ENCODE results near the gene NDUFB8. TPM values are rescaled to one million over a fixed set of nuclear protein-coding genes. Genes with fewer than 3 reads are reported as not detected.

The NDUFB8 gene
- total RNA-seq, 4 donors from 2014 or later: 160 to 215 (median 187) TPM

- DNase-seq: no peak
- Histone ChIP-seq H3K9me3 (no peaks in the 10 kb centered on the region), H3K27ac (no peak overlapping the region), H3K36me3 (peaks cover 0 to 94% (median 7%) of the 10 kb centered on the region in 3 donors), H3K4me1 (no peaks in the 10 kb centered on the region), H3K27me3 (peaks cover 0 to 3% (median 0%) of the 10 kb centered on the region in 4 donors), H3K4me3 (no peak overlapping the region)
- 84% methylated on average over 5 of the region's 5 CpGs for WGBS, 2 donors
- TF ChIP-seq, protein P1, sequence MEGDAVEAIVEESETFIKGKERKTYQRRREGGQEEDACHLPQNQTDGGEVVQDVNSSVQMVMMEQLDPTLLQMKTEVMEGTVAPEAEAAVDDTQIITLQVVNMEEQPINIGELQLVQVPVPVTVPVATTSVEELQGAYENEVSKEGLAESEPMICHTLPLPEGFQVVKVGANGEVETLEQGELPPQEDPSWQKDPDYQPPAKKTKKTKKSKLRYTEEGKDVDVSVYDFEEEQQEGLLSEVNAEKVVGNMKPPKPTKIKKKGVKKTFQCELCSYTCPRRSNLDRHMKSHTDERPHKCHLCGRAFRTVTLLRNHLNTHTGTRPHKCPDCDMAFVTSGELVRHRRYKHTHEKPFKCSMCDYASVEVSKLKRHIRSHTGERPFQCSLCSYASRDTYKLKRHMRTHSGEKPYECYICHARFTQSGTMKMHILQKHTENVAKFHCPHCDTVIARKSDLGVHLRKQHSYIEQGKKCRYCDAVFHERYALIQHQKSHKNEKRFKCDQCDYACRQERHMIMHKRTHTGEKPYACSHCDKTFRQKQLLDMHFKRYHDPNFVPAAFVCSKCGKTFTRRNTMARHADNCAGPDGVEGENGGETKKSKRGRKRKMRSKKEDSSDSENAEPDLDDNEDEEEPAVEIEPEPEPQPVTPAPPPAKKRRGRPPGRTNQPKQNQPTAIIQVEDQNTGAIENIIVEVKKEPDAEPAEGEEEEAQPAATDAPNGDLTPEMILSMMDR (IDR thresholded peaks at IDR 0.05): no peak
- no peak for TF ChIP-seq POLR2A (IDR thresholded peaks at IDR 0.05)
- intact Hi-C loops (cut with DNase I): no loop called here
Observed at GRCh38 chr10:100489396-100489795, 40.3 kb downstream of the NDUFB8 start.

GRCh38 chr10:100487529-100487928, 42.1 kb downstream of the NDUFB8 start:
- H3K36me3 ChIP-seq: peaks cover 0 to 77% (median 7%) of the 10 kb centered on the region in 3 donors
- intact Hi-C loops (cut with DNase I): no loop called here
- no peak for DNase-seq

DNA sequence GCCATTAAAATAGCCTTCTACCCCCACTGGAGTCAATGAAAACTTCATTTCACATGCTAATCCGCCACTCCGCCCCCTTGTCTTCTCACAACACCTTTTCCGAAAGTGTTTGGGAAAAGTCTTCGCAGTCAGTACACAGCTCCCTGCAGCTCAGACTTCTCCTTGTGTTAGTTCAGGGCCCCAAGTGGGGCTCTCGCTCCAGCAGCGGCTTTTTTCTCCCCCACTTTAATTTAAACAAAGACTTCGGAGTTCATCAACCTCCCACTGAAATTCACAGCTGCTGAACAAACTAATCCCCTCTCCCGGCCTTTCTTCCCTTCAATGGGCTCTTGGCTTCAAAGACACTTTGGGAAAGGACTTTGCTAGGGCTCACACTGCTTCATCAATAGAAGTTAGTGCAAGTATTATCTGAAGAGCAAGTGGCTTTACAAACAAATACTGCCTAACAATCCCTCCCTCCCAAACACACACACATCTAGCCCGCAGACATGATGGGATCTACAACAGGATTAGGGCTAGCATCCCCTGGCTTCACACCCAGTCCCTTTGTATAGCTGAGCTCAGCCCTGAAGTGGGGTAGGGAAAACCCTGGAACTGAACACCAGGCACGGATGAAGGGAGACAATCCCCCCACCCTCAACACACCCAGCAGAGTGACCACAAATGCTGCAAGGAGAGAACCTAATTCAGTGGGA, 43.7 kb downstream of the NDUFB8 start:
- Histone ChIP-seq H3K9me3 (no peaks in the 10 kb centered on the region), H3K27me3 (peaks cover 0 to 33% (median 0%) of the 10 kb centered on the region in 4 donors), H3K4me1 (peaks cover 13 to 20% (median 14%) of the 10 kb centered on the region in 3 donors), H3K27ac (no peak overlapping the region), H3K4me3 (no peak overlapping the region), H3K36me3 (peaks cover 0 to 65% (median 7%) of the 10 kb centered on the region in 3 donors)
- DNase-seq: no peak
- 81 to 89% methylated on average over 9 to 10 of the region's 10 CpGs for WGBS, 2 donors
- no peak for TF ChIP-seq POLR2A (IDR thresholded peaks at IDR 0.05)
- intact Hi-C loops (cut with DNase I): no loop called here

More at GRCh38 chr10:100487529-100487928, 42.1 kb downstream of the NDUFB8 start:
- H3K27me3 ChIP-seq: peaks cover 0 to 20% (median 0%) of the 10 kb centered on the region in 4 donors
- H3K4me1 ChIP-seq: peaks cover 5 to 6% (median 5%) of the 10 kb centered on the region in 3 donors
- H3K9me3 ChIP-seq: no peaks in the 10 kb centered on the region
- TF ChIP-seq POLR2A (IDR thresholded peaks at IDR 0.05): no peak
- TF ChIP-seq, protein P1 (IDR thresholded peaks at IDR 0.05): no peak
- no peak overlapping the region for H3K27ac ChIP-seq
- no peak overlapping the region for H3K4me3 ChIP-seq
- WGBS, 2 donors: 91 to 94% methylated on average over 2 to 5 of the region's 6 CpGs

DNA sequence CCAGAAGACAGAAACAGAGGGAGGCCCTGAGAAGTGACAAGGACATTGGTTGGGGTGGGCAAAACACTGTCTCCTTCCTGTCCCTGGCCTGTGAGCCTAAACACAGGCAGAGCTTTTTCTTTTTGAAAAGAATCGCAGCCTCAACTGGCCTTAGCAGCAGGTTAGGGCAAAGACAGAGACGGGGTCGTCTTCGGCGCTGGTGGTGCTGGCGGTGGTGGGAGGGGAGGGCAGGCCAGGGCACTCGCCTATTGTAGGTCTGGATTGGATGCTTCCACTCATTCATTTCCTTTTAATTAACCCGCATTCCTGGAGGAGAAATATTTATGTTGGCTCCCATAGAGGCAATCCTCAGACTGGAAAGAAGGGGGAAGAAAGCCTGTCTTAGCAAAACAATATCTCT, 44.3 kb downstream of the NDUFB8 start:
- Histone ChIP-seq H3K27me3 (peaks cover 0 to 38% (median 3%) of the 10 kb centered on the region in 4 donors), H3K4me1 (peaks cover 13 to 20% (median 14%) of the 10 kb centered on the region in 3 donors), H3K36me3 (peaks cover 0 to 60% (median 7%) of the 10 kb centered on the region in 3 donors), H3K4me3 (no peak overlapping the region), H3K9me3 (no peaks in the 10 kb centered on the region), H3K27ac (no peak overlapping the region)
- TF ChIP-seq, protein P1 (IDR thresholded peaks at IDR 0.05): no peak
- TF ChIP-seq POLR2A (IDR thresholded peaks at IDR 0.05): no peak
- 20 to 79% methylated on average over 1 to 5 of the region's 8 CpGs for WGBS, 2 donors
- intact Hi-C loops (cut with DNase I): no loop called here
- no peak for DNase-seq

DNA sequence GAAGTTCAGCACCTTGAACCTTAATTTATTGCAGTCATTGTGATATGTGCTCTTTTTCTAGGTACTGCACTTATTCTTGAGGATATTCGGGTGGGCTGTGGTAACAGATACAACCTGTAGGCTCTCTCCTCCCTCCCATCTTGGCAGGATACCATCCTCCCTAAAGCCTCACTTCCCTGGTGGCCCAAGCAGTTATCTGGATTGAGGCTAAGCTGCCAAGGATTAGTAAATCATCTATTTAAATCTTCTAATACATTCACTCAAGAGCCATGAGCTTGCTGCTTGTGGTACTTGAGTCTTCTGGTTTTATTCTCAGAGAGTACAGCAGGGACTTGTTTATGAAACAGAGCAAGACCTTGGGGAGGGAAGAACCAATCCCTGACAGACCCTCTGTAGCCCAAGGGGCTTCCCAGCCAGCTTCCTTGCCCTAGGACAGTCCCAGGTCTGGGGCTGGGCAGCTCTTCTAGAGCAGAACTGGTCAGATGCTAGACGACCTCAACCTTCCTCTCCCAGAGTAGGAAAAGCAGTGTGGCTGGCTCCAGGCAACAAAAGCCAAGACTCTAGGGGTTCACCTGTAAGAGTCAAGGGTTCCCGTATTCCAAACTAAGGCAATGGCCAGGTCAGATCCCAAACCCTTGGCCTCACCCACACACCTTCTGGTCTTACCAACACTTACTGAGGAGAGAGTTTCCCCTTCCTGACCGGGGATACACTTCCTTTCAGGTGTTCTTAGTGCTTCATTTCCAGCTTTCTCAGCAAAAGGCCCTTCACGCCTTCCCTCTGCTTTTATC, 45.6 kb downstream of the NDUFB8 start:
- DNase-seq: no peak
- TF ChIP-seq POLR2A (IDR thresholded peaks at IDR 0.05): no peak
- TF ChIP-seq, protein P1 (IDR thresholded peaks at IDR 0.05): no peak
- WGBS, 2 donors: 88 to 90% methylated on average over 4 to 5 of the region's 5 CpGs

More for the DNA sequence above, 45.6 kb downstream of the NDUFB8 start:
- H3K36me3 ChIP-seq: peaks cover 0 to 47% (median 6%) of the 10 kb centered on the region in 3 donors
- H3K4me1 ChIP-seq: peaks cover 13 to 20% (median 14%) of the 10 kb centered on the region in 3 donors
- peaks cover 0 to 51% (median 3%) of the 10 kb centered on the region in 4 donors for H3K27me3 ChIP-seq
- intact Hi-C loops (cut with DNase I): no loop called here
- no peaks in the 10 kb centered on the region for H3K9me3 ChIP-seq
- no peak overlapping the region for H3K27ac ChIP-seq
- H3K4me3 ChIP-seq: no peak overlapping the region

Measured in esophagus squamous epithelium (tissue), 5 donors.